NCI-H1105 (cell line): Measurements from ENCODE around the gene DBF4.
"Not testable (repeated sequence)": the region's sequence is repeated elsewhere in the genome, so short reads cannot be mapped to it uniquely, and the experiment has no call there.

Experiments used
- DNase-seq: peaks from one replicate; lab custom pipeline; 2025; lab: John Stamatoyannopoulos, UW

DBF4 gene

DNA sequence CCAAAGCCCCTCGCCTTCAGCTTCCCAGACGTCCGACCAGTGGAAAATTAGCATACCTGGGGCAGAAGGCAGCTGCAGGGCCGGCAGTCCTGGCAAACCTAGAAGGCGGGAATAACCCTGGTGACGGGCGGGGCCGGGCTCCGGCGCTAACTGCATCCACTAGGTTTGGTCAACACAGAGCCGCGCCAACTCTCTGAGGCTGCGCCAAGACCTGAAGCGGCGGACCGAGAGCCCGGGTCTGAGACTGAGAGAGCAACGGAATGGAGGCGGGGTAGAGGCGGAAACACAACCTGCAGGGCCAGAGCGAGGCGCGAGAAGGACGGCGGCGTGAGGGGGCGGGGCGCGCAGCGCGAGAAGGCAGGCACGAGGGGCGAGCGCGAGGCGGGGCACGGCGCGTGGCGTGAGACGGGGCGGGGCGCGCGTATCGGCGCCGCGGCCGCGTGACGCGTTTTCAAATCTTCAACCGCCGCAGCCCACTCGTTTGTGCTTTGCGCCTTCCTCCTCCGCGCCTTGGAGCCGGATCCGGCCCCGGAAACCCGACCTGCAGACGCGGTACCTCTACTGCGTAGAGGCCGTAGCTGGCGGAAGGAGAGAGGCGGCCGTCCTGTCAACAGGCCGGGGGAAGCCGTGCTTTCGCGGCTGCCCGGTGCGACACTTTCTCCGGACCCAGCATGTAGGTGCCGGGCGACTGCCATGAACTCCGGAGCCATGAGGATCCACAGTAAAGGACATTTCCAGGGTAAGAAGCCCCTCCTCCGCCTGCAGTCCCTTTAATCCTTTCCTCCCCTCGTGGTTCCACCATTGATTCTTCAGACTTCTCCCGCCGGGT lies at the start of gene DBF4, which contains the start of gene SLC25A40:
Gene DBF4, plus strand, starts transcription at position 454 of the 829 bp plus-strand sequence. Its CDS starts 240 bp downstream, at position 694.
Gene SLC25A40, minus strand, starts transcription at position 321 of the 829 bp plus-strand sequence. CDS start 17,633 bp downstream, outside the sequence.
- DNase-seq: peak; percentile 94

GRCh38 chr7:87828383-87828782 lies 47.9 kb upstream of the DBF4 start:
- not testable (repeated sequence) for DNase-seq

- no peak for DNase-seq
These were observed 45.2 kb upstream of the DBF4 start for GRCh38 chr7:87831097-87831496.

GRCh38 chr7:87833130-87833529 lies 43.2 kb upstream of the DBF4 start:
- no peak for DNase-seq

DNA sequence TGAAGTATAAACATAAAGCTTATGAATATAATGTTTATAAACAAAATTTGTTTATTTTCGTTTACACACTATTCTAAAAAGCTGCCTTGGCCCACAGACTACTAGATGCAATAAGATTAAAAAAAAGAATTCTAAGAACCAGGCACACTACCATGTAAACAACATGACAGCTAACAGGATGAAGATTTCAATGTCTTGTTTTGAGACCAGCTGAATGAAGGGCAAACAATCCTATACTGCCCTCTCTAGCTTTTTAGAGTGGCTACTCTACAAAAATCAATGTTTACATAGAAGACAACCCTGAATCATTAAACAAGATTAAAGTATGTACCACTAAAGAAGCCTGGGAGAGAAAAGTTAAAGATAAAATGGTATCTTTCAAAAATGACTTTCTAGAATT lies 38.7 kb upstream of the DBF4 start:
- no peak for DNase-seq

- no peak for DNase-seq
These were observed 25.3 kb upstream of the DBF4 start for GRCh38 chr7:87850836-87851593.

DNA sequence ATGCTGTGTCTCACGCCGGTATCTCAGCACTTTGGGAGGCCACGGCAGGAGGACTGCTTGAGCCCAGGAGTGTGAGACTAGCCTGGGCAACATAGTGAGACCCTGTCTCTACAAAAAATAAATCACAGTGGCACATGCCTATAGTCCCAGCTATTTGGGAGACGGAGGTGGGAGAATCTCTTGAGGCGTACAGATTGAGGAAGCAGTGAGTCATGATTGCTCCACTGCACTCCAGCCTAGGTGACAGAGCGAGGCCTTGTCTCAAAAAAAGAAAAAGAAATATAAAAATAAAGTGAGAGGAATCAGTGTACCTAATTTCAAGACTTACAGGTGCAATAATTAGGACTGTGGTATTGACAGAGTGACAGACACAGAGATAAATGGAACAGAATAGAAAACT lies 24.0 kb upstream of the DBF4 start:
- DNase-seq: no peak

GRCh38 chr7:87853237-87853864 lies 22.9 kb upstream of the DBF4 start:
- no peak for DNase-seq

DNA sequence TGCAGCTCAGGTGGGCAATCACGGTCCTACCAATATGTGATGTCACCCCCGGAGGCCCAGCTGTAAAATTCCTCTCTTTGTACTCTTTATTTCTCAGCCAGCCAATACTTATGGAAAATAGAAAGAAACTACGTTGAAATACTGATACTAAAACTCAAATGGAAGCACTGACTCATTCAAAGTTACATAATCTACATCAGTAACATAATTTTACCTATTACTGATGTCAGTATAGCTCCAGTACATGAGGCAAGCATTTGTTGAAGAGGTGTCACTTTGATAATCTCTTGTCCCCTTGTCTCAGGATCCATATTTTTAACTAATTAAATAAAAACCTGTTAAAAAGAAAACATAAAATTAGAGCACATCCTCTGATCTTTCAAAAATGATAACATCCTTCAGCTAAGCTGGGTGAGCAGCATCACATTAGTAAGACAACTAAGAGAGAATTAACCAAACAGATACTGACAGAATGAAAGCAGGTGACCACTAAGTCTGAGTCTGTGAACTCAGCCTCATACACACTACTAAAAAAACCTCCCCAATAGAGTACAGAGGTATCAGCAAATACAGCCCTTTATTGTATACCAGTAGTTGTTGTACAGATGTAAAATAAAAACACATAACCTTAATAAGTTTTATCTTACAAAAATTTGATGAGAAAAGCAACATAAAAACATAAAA lies 17.7 kb upstream of the DBF4 start:
- no peak for DNase-seq

GRCh38 chr7:87866089-87866488 lies 10.2 kb upstream of the DBF4 start:
- DNase-seq: no peak

DNA sequence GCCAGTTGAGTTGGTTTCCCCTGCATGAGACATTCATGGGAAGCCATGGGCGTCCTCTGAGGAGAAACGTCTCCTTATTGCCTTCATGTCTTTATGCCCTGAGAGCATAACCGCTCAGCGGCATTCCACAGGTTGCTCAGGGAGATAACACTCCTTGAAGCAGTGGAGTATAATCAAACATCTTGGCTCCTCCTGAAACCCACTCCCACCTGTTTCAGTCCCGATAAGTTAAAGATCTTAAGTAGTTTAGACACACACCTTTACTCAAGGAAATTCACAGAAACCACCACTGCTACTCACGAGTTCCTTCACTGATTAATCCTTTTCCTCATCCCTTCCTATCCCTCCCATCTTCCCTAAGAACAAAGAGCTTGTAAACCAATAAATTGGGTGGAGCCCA lies 9.8 kb upstream of the DBF4 start:
- DNase-seq: not testable (repeated sequence)

DNA sequence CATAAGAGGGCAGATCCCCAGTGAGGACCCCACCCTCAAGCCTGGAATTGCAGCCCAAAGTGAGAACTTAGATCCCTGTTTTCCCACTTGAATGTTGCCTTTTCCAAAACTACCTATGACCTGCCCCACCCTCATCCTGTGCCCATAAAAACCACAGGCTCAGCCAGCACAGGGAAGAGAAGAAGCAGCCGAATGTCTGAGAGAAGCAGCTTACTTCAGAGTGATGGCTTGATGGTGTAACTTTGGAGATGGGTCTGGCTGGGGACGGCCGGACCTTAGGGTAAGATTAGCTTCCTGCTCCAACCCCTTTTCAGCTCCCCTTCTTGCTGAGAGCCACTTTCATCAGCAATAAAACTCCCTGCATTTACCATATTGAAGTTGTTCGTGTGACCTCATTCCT lies 5.8 kb upstream of the DBF4 start:
- DNase-seq: no peak

GRCh38 chr7:87872346-87872745 lies 3.9 kb upstream of the DBF4 start:
- DNase-seq: no peak

DNA sequence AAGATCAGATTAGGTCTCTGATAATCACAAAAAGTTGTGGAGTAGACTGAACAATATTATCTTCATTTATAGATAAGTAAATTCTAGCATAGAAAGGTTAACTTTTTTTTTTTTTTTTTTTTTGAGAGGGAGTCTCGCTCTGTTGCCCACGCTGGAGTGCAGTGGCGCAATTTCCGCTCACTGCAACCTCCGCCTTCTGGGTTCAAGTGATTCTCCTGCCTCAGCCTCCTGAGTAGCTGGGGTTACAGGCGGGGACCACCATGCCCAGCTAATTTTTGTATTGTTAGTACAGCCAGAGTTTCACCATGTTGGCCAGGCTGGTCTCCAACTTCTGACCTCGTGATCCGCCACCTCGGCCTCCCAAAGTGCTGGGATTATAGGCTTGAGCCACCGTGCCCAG lies 3.0 kb upstream of the DBF4 start:
- not testable (repeated sequence) for DNase-seq

DNA sequence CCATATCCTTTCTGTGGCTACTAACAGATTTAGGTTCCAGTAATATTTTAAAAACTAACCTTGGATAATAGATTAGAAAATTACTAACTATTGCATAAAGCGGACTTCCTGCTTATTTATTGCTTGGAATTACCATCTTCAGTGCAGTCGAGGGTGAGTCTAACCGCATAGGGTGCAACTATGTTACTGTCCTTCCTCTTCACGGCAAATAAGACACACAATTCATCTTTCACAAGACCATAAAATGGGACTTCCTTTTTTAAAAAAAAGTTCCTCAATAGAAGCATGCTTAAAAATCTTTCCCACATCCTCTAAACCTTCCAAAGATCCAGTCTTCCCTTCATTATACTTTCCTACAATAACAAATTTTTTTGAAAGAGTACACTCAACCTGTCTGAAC lies 2.2 kb upstream of the DBF4 start:
- no peak for DNase-seq

- DNase-seq: peak; percentile 46
These were observed 898 bp upstream of the DBF4 start for GRCh38 chr7:87875151-87876039.

GRCh38 chr7:87876869-87877234 lies 559 bp downstream of the DBF4 start:
- peak; percentile 47 for DNase-seq

- no peak for DNase-seq
These were observed 1.2 kb downstream of the DBF4 start for GRCh38 chr7:87877366-87878040.

DNA sequence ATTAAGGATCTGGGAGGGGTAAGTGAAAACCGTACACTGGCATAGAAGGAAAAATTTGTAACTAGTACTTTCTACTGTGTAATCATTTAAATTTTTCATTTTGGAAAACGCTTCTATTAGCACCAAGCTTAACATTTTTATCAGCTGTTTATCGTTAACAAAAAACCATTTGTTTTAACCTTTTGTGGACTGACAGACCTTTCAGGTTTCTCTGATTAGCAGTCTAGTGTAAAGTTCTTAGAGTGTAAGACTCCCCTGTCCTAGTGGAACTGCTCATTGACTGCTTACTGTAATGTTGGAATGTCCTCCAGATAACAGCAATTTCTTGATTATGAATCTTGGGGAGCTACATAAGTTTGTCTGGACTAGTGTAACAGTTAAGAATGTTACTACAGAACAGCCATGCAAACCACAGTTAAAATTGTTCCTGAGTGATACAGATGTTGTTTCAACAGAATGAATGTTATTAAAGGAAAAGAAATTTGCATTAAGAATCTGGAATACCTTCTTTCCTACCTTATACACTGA lies 2.0 kb downstream of the DBF4 start:
- DNase-seq: no peak
